Naive B cell (primary cell): Measurements from ENCODE around the gene GDA. TPM values are rescaled to one million over a fixed set of nuclear protein-coding genes. Genes with fewer than 3 reads are reported as not detected.

Source experiments
- ATAC-seq, 2 donors: fragments of 150-1000 bp; cut with Tn5 transposase; 2 replicates each; pipeline ENCODE4 v1.10.0; 2021; ENCODE audit warnings: low read depth in 2 of 2, mild to moderate bottlenecking in 2 of 2, moderate library complexity in 2 of 2
- DNase-seq: peaks from one replicate; pipeline ENCODE4 v3.0.0; 2022
- H3K27ac Mint-ChIP-seq, 6 donors: one replicate each; pipeline ENCODE4 v1.8.0; 2020 to 2022; ENCODE audit warnings: mild to moderate bottlenecking in 6 of 6, mixed read lengths in 6 of 6, moderate library complexity in 5 of 6, inconsistent platforms in 2 of 6
- H3K27me3 Mint-ChIP-seq, 3 donors: one replicate each; pipeline ENCODE4 v1.8.0; 2021 to 2022; ENCODE audit warnings: mixed read lengths in 3 of 3, mild to moderate bottlenecking in 1 of 3
- H3K36me3 Mint-ChIP-seq, 2 donors: one replicate each; pipeline ENCODE4 v1.8.0; 2020 to 2022; ENCODE audit warnings: mixed read lengths in 2 of 2, inconsistent platforms in 1 of 2, mild to moderate bottlenecking in 1 of 2
- H3K4me1 Mint-ChIP-seq, 3 donors: one replicate each; pipeline ENCODE4 v1.8.0; 2020 to 2022; ENCODE audit warnings: mixed read lengths in 3 of 3, inconsistent platforms in 1 of 3, mild to moderate bottlenecking in 1 of 3, moderate library complexity in 1 of 3
- H3K4me3 Mint-ChIP-seq, 8 donors: one replicate each; pipeline ENCODE4 v1.8.0; 2020 to 2022; ENCODE audit warnings: mild to moderate bottlenecking in 8 of 8, mixed read lengths in 8 of 8, moderate library complexity in 8 of 8, inconsistent platforms in 2 of 8
- H3K9me3 Mint-ChIP-seq, 7 donors: one replicate each; pipeline ENCODE4 v1.8.0; 2020 to 2022; ENCODE audit warnings: mixed read lengths in 7 of 7, mild to moderate bottlenecking in 5 of 7, inconsistent platforms in 2 of 7, moderate library complexity in 1 of 7
- polyA plus RNA-seq, 6 donors: library from polyadenylated mRNA; unstranded; fragments of 300-500 nt; fragmentation: Illumina TruSeq; gene quantifications; one replicate each; pipeline ENCODE4 v1.2.3, GENCODE V29; 2021; ENCODE audit warnings: low read depth in 6 of 6

GDA gene
- polyA plus RNA-seq, 6 donors from 2014 or later, result 0.11 to 0.49 TPM; not detected in 4

DNA sequence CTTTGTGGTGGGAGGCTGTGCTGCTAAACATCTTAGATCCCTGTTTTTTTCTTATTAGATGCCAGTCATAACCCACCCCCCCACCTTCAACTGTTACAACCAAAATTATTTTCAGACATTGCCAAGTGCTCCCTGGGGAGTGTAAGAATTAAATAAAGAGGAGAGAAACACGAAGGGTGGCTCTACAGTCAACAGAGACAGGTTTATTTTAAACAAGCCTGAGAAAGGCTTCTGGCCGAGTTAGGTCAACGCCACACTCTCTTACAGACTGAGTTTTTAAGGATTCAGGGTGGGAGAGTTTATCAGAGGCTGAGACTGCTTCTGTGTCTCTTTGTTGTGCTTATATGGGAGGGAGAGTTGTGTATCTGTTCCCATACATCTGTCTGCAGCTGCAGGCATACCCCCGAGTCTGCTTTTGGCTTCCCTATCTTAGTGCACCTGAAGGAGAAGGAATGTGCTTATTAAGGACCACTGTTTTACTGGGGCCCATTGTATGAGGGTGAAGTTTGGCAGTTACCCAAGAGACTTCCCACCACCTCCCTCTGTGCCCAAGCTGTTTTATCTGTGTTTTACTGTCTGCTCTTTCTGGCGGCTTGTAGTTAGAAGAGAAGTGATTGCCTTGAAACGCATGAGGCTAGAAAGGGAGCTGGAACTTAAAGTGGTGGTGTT is 11.4 kb upstream of the GDA start:
- ATAC-seq, result no peak
- no peaks in the 10 kb centered on the region for H3K36me3 Mint-ChIP-seq
- H3K27ac Mint-ChIP-seq, result peak overlapping the region in 1 of 6 donors; percentile 81
- no peaks in the 10 kb centered on the region for H3K4me1 Mint-ChIP-seq
- no peak for DNase-seq
- H3K9me3 Mint-ChIP-seq, result no peaks in the 10 kb centered on the region
- H3K27me3 Mint-ChIP-seq, result peaks cover 12 to 29% (median 13%) of the 10 kb centered on the region in 3 donors
- H3K4me3 Mint-ChIP-seq, result no peak overlapping the region

- Mint-ChIP-seq H3K27ac (no peak overlapping the region), H3K9me3 (no peaks in the 10 kb centered on the region), H3K4me1 (no peaks in the 10 kb centered on the region), H3K4me3 (no peak overlapping the region), H3K36me3 (no peaks in the 10 kb centered on the region), H3K27me3 (peaks cover 7 to 34% (median 18%) of the 10 kb centered on the region in 3 donors)
- ATAC-seq (no peak), DNase-seq (no peak)
These were observed 10.0 kb upstream of the GDA start for GRCh38 chr9:72139226-72139625.

DNA sequence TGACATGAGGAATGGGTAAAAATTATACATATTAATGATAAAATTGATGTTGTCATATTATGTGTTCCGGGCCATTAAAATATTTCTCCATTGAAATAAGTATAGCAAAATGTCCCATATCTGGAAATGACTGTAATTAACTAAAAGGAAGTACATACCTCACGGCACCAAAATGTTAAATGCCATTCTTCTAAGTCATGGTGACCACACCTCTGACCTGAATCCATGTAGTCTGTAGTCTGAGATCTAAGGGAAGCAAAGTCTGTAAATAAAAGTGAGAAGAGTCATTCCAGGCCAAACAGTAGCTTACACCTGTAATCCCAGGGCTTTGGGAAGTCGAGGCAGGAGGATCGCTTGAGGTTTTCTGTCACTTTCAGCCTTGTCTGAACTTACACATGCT is 8.7 kb upstream of the GDA start:
- Mint-ChIP-seq H3K27me3 (peaks cover 14 to 43% (median 28%) of the 10 kb centered on the region in 3 donors), H3K9me3 (no peaks in the 10 kb centered on the region), H3K36me3 (no peaks in the 10 kb centered on the region), H3K4me3 (no peak overlapping the region), H3K4me1 (no peaks in the 10 kb centered on the region), H3K27ac (peak overlapping the region in 1 of 6 donors; percentile 7)
- ATAC-seq (no peak), DNase-seq (no peak)

DNA sequence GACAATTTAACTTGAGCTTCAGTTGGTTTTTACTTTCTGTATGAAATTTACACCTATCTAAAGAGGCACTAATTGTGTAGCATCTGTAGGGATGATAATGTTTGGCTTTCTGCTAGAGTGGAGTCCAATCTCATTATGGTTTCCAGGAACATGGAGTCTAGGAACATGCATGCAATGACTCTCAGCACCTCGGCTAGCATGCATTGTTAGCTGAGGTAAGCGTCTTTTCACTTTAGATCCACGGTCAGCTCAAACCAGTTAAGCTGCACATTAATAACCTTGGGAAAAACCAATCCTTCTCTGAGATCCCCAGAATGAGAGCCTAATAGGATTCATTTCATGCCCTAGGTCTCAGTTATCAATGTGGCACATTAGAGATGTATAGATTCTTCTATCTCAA is 7.8 kb upstream of the GDA start:
- Mint-ChIP-seq H3K27me3 (peaks cover 20 to 52% (median 37%) of the 10 kb centered on the region in 3 donors), H3K36me3 (no peaks in the 10 kb centered on the region), H3K4me1 (no peaks in the 10 kb centered on the region), H3K27ac (no peak overlapping the region), H3K4me3 (no peak overlapping the region), H3K9me3 (peaks cover 0 to 4% (median 0%) of the 10 kb centered on the region in 7 donors)
- ATAC-seq (no peak), DNase-seq (no peak)

DNA sequence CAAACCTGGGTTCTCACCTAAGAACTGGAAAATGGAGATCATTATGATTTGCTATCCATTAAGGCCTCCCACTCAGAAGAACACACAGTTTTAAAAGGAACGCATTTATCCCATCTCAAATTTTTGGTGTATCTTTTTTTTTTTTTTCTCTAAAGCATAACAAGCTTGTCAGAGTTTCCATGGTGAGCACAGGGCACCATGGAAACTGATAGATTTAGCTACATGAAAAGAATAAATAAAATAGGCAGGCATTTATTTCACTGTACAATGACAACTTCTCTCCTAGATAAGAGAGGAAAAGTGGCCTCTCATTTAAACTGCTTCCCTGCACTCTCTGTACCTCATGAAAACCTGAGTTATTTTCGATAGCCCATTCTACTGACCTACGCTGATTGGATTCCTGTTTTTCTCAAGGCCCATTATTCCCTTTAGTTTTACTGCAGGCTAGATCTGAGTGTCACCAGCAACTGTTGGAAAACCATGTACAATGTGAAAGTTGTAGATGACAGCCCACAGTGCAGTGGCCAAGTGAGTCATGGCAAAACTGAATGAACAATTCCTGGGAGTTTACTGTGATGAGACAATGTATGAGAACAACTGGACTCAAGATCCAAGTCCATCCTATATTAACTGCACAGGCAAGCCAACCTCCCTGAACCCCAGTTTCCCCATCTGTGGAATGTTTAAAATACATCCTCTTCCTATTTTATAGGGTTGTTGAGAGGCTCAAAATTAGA is 4.3 kb upstream of the GDA start:
- no peak for DNase-seq
- H3K9me3 Mint-ChIP-seq, result peaks cover 0 to 4% (median 0%) of the 10 kb centered on the region in 7 donors

DNA sequence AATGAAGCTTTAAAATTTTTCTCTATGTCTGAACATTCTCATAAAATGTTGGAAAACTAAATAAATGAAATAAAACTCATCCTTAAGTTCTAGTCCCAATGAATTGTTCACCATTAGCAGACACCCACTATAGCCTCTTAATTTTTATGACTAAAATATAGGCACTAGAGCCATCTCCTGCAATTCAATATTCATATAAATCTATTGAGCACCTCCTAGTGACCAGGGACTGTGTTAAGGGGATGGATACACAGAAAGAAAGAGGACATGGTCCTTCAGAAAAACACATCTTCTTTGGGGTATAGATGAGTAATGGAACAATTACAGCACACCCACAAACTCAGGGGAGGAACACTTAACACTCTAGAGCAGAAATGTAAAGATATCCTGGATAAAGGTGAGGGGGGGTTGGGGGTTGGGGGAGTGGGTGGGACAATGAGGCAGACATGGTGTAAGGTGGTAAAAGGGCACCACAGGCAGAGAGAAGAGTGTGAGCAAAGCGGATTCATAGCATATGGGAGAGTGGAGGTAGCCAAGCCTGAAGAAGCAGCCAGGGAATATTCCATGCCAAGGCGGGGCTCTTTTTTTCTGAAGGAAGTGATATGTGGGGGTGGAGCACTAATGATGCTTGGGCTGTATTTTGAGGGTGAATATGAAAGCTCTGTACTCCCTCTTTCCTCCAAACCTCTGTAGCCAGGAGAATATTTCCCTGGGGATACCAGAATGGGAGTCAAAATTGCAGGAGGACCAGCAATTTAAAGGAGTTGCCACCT is 3.3 kb upstream of the GDA start:
- H3K4me1 Mint-ChIP-seq, result peaks cover 0 to 19% (median 17%) of the 10 kb centered on the region in 3 donors
- ATAC-seq, result no peak

More for the DNA sequence above, 4.3 kb upstream of the GDA start:
- H3K27me3 Mint-ChIP-seq, result peaks cover 41 to 73% (median 70%) of the 10 kb centered on the region in 3 donors
- peaks cover 0 to 17% (median 16%) of the 10 kb centered on the region in 3 donors for H3K4me1 Mint-ChIP-seq
- no peak overlapping the region for H3K27ac Mint-ChIP-seq
- no peaks in the 10 kb centered on the region for H3K36me3 Mint-ChIP-seq
- ATAC-seq, result no peak
- no peak overlapping the region for H3K4me3 Mint-ChIP-seq

GRCh38 chr9:72147676-72148075 is 1.6 kb upstream of the GDA start:
- H3K36me3 Mint-ChIP-seq, result no peaks in the 10 kb centered on the region
- DNase-seq, result no peak
- H3K4me3 Mint-ChIP-seq, result no peak overlapping the region
- H3K4me1 Mint-ChIP-seq, result peaks cover 0 to 19% (median 17%) of the 10 kb centered on the region in 3 donors
- H3K27ac Mint-ChIP-seq, result no peak overlapping the region
- H3K27me3 Mint-ChIP-seq, result peaks cover 44 to 69% (median 55%) of the 10 kb centered on the region in 3 donors
- peaks cover 0 to 4% (median 0%) of the 10 kb centered on the region in 7 donors for H3K9me3 Mint-ChIP-seq
- no peak for ATAC-seq

More for the DNA sequence above, 3.3 kb upstream of the GDA start:
- H3K36me3 Mint-ChIP-seq, result no peaks in the 10 kb centered on the region
- H3K27me3 Mint-ChIP-seq, result peaks cover 44 to 75% (median 64%) of the 10 kb centered on the region in 3 donors
- no peak overlapping the region for H3K27ac Mint-ChIP-seq
- no peak for DNase-seq
- peaks cover 0 to 4% (median 0%) of the 10 kb centered on the region in 7 donors for H3K9me3 Mint-ChIP-seq
- no peak overlapping the region for H3K4me3 Mint-ChIP-seq

DNA sequence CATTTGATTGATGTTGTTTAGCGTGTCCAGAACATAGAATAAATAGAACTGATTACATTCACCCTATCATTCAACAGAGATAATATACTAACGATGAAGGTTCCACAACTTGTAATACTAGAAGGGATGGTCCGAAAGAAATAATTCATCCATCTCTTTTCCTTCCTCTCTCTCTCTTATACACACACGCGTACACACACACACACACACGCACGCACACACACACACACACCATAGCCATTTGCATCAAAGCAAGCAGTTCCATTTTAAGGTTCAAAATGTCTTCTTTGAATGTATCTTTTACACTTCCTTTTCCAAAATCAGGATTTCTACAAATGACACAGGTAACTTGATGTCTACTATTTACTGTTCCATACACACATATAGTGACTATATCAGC is 887 bp downstream of the GDA start:
- Mint-ChIP-seq H3K27ac (no peak overlapping the region), H3K36me3 (peaks cover 0 to 5% of the 10 kb centered on the region in 2 donors), H3K4me3 (peak overlapping the region in 4 of 8 donors; percentile 40 to 70 (median 60)), H3K27me3 (peaks cover 40 to 58% (median 45%) of the 10 kb centered on the region in 3 donors), H3K9me3 (peaks cover 0 to 8% (median 3%) of the 10 kb centered on the region in 7 donors), H3K4me1 (peaks cover 13 to 32% (median 30%) of the 10 kb centered on the region in 3 donors)
- no peak for ATAC-seq
- no peak for DNase-seq

- Mint-ChIP-seq H3K9me3 (peaks cover 0 to 13% (median 6%) of the 10 kb centered on the region in 7 donors), H3K4me3 (no peak overlapping the region)
These were observed 1.4 kb downstream of the GDA start for GRCh38 chr9:72150661-72151060.

DNA sequence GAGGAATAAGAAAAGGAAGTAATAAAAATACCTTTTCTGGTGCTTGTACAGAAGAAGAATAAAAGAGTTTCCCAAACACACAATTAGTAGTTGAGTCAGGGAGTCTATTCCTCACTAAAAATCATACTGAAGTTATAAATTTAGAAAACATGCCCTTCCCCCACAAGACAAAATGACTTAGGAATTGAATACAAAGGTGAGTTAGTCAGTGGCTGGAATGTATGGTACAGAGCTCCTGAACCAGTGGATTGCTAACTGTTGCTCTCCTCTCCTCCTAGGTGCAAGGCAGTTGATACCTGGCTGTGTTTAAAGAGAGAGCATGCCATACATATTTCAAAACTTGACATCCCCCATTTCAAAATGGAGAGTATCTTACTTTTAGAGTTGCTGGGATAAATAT is 1.9 kb downstream of the GDA start:
- Mint-ChIP-seq H3K27me3 (peaks cover 33 to 49% (median 36%) of the 10 kb centered on the region in 3 donors), H3K36me3 (peaks cover 0 to 10% of the 10 kb centered on the region in 2 donors), H3K4me1 (peaks cover 20 to 40% (median 37%) of the 10 kb centered on the region in 3 donors), H3K27ac (no peak overlapping the region), H3K9me3 (peaks cover 0 to 13% (median 6%) of the 10 kb centered on the region in 7 donors), H3K4me3 (no peak overlapping the region)
- ATAC-seq (no peak), DNase-seq (no peak)

More at GRCh38 chr9:72150661-72151060, 1.4 kb downstream of the GDA start:
- Mint-ChIP-seq H3K27me3 (peaks cover 37 to 53% (median 40%) of the 10 kb centered on the region in 3 donors), H3K4me1 (peaks cover 17 to 37% (median 36%) of the 10 kb centered on the region in 3 donors), H3K36me3 (peaks cover 0 to 10% of the 10 kb centered on the region in 2 donors), H3K27ac (no peak overlapping the region)
- DNase-seq (no peak), ATAC-seq (no peak)

DNA sequence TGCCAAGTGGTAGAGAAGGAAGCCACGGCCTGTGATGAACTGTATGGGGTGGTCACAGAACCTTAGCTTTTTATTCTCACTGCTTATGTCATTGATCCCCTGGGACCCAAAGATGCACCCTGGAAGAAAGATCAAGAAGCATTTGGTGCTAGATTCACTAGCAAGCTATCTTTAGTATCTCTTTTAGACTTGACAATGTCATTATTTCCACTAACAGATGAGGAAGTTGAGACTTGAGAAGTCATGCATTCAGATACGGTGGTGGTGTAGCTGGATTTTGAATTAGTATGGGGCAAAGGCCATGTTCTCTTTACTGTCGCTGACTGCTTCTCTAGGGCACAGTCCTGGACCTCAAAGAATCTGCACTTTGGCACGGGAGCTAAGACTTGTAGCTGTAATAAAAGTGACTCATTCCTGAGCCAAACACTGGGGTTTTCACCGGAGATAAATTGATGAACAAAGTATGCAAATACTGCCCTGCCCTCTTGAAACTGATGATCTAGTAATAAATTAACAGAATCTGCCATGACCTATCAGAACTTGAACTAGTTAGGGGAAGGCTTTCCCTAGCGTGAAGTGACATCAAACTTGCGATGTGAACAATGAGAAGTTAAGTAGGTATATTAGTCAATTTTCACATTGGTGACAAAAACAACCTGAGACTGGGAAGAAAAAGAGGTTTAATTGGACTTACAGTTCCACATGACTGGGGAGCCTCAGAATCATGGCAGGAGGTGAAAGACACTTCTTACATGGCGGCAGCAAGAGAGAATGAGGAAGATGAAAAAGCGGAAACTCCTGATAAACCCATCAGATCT is 5.4 kb downstream of the GDA start:
- ATAC-seq, result peak; percentile 79 to 87
- Mint-ChIP-seq H3K27ac (peak overlapping the region; percentile 0 to 45 (median 32)), H3K27me3 (peaks cover 4 to 13% (median 10%) of the 10 kb centered on the region in 3 donors)

GRCh38 chr9:72155301-72155700 is 6.1 kb downstream of the GDA start:
- peaks cover 0 to 7% (median 4%) of the 10 kb centered on the region in 3 donors for H3K27me3 Mint-ChIP-seq
- ATAC-seq (no peak), DNase-seq (no peak)
- peaks cover 0 to 10% of the 10 kb centered on the region in 2 donors for H3K36me3 Mint-ChIP-seq
- peak overlapping the region in 1 of 8 donors; percentile 81 for H3K4me3 Mint-ChIP-seq
- peaks cover 0 to 18% (median 6%) of the 10 kb centered on the region in 7 donors for H3K9me3 Mint-ChIP-seq
- H3K4me1 Mint-ChIP-seq, result peaks cover 21 to 23% (median 21%) of the 10 kb centered on the region in 3 donors
- peak overlapping the region in 2 of 6 donors; percentile 18 to 25 for H3K27ac Mint-ChIP-seq

More for the DNA sequence above, 5.4 kb downstream of the GDA start:
- peak; percentile 40 for DNase-seq
- Mint-ChIP-seq H3K9me3 (peaks cover 0 to 17% (median 6%) of the 10 kb centered on the region in 7 donors), H3K36me3 (peaks cover 0 to 10% of the 10 kb centered on the region in 2 donors), H3K4me3 (peak overlapping the region in 4 of 8 donors; percentile 3 to 47 (median 28)), H3K4me1 (peaks cover 21 to 26% (median 24%) of the 10 kb centered on the region in 3 donors)
